ENCODE measurements around the gene TSPAN11. TPM values are rescaled to one million over a fixed set of nuclear protein-coding genes. Genes with fewer than 3 reads are reported as not detected.

TSPAN11 gene
- total RNA-seq, 4 donors from 2014 or later = 1.5 to 3.0 (median 2.9) TPM

GRCh38 chr12:31029468-31029867 is 102.9 kb downstream of the TSPAN11 start:
- Histone ChIP-seq H3K27ac (no peak overlapping the region), H3K27me3 (no peaks in the 10 kb centered on the region), H3K36me3 (no peaks in the 10 kb centered on the region), H3K4me3 (no peak overlapping the region), H3K9me3 (no peaks in the 10 kb centered on the region), H3K4me1 (no peaks in the 10 kb centered on the region)
- intact Hi-C loops (cut with DNase I; ENCODE audit: low total_unique reads) (no loop called here), in situ Hi-C loops (cut with MboI; ENCODE audit: low pct_ligation_motif_present in 1 of 4, low pct_unique_long_range_greater_than_20kb in 1 of 4, low sequenced_read_pairs in 3 of 4) (no loop called here)
- no peak for DNase-seq
- no peak for TF ChIP-seq POLR2A (IDR thresholded peaks at IDR 0.05)
- TF ChIP-seq POLR2AphosphoS5 (IDR thresholded peaks at IDR 0.05) = no peak
- no peak for TF ChIP-seq CTCF (IDR thresholded peaks at IDR 0.05)
- TF ChIP-seq EP300 (IDR thresholded peaks at IDR 0.05; ENCODE audit: low read depth) = no peak
- WGBS, 2 donors (ENCODE audit: low coverage in 1 of 2) = 88 to 94% methylated on average over 3 to 11 of the region's 11 CpGs

GRCh38 chr12:31029916-31030562 is 103.5 kb downstream of the TSPAN11 start:
- Histone ChIP-seq H3K36me3 (no peaks in the 10 kb centered on the region), H3K27ac (no peak overlapping the region), H3K4me1 (no peaks in the 10 kb centered on the region), H3K9me3 (no peaks in the 10 kb centered on the region), H3K4me3 (no peak overlapping the region), H3K27me3 (no peaks in the 10 kb centered on the region)
- TF ChIP-seq POLR2AphosphoS5 (IDR thresholded peaks at IDR 0.05) (no peak), CTCF (IDR thresholded peaks at IDR 0.05) (no peak), EP300 (IDR thresholded peaks at IDR 0.05; ENCODE audit: low read depth) (no peak), POLR2A (IDR thresholded peaks at IDR 0.05) (no peak)
- 53 to 64% methylated on average over 2 to 6 of the region's 6 CpGs for WGBS, 2 donors (ENCODE audit: low coverage in 1 of 2)
- intact Hi-C loops (cut with DNase I; ENCODE audit: low total_unique reads) = no loop called here
- in situ Hi-C loops (cut with MboI; ENCODE audit: low pct_ligation_motif_present in 1 of 4, low pct_unique_long_range_greater_than_20kb in 1 of 4, low sequenced_read_pairs in 3 of 4) = no loop called here
- no peak for DNase-seq

- no peak for DNase-seq
- no peaks in the 10 kb centered on the region for H3K27me3 ChIP-seq
- no peaks in the 10 kb centered on the region for H3K36me3 ChIP-seq
- H3K4me1 ChIP-seq = no peaks in the 10 kb centered on the region
- intact Hi-C loops (cut with DNase I; ENCODE audit: low total_unique reads) = no loop called here
- TF ChIP-seq POLR2AphosphoS5 (IDR thresholded peaks at IDR 0.05) (no peak), CTCF (IDR thresholded peaks at IDR 0.05) (no peak), EP300 (IDR thresholded peaks at IDR 0.05; ENCODE audit: low read depth) (no peak), POLR2A (IDR thresholded peaks at IDR 0.05) (no peak)
- H3K9me3 ChIP-seq = no peaks in the 10 kb centered on the region
- no peak overlapping the region for H3K27ac ChIP-seq
- 75 to 90% methylated on average over 4 of the region's 4 CpGs for WGBS, 2 donors (ENCODE audit: low coverage in 1 of 2)
- in situ Hi-C loops (cut with MboI; ENCODE audit: low pct_ligation_motif_present in 1 of 4, low pct_unique_long_range_greater_than_20kb in 1 of 4, low sequenced_read_pairs in 3 of 4) = no loop called here
- no peak overlapping the region for H3K4me3 ChIP-seq
These were observed 105.4 kb downstream of the TSPAN11 start for GRCh38 chr12:31031951-31032335.

GRCh38 chr12:31033146-31033545 is 106.6 kb downstream of the TSPAN11 start:
- DNase-seq = no peak
- no peaks in the 10 kb centered on the region for H3K9me3 ChIP-seq
- H3K4me1 ChIP-seq = no peaks in the 10 kb centered on the region
- TF ChIP-seq POLR2A (IDR thresholded peaks at IDR 0.05) = no peak
- no peak for TF ChIP-seq POLR2AphosphoS5 (IDR thresholded peaks at IDR 0.05)
- TF ChIP-seq EP300 (IDR thresholded peaks at IDR 0.05; ENCODE audit: low read depth) = no peak
- no peak for TF ChIP-seq CTCF (IDR thresholded peaks at IDR 0.05)
- in situ Hi-C loops (cut with MboI; ENCODE audit: low pct_ligation_motif_present in 1 of 4, low pct_unique_long_range_greater_than_20kb in 1 of 4, low sequenced_read_pairs in 3 of 4) = no loop called here
- H3K27ac ChIP-seq = no peak overlapping the region
- H3K36me3 ChIP-seq = no peaks in the 10 kb centered on the region
- H3K4me3 ChIP-seq = no peak overlapping the region
- intact Hi-C loops (cut with DNase I; ENCODE audit: low total_unique reads) = no loop called here
- WGBS, 2 donors (ENCODE audit: low coverage in 1 of 2) = 73% methylated on average over 3 of the region's 3 CpGs; no CpG with 5 or more reads in 1 of the 2 donors
- no peaks in the 10 kb centered on the region for H3K27me3 ChIP-seq
